AG04450 (cell line): ENCODE data around the gene KCNH6. TPM values are rescaled to one million over a fixed set of nuclear protein-coding genes. Genes with fewer than 3 reads are reported as not detected.

Experiments
- CTCF ChIA-PET: fragments of 300-600, 350-600 bp; formaldehyde crosslinking; extraction: SDS; loops from one replicate; lab custom pipeline; 2022; ENCODE audit warnings: antibody characterized with exemption, inconsistent platforms; lab: Charles Lee
- POLR2A ChIA-PET: fragments of 350-600 bp; formaldehyde crosslinking; extraction: SDS; loops from one replicate; lab custom pipeline; 2021; ENCODE audit warnings: antibody characterized with exemption, inconsistent platforms; lab: Yijun Ruan, JAX
- DNase-seq: peaks from one replicate; pipeline ENCODE4 v3.0.0-alpha.2; 2011; ENCODE audit warnings: low read depth, low spot score
- H3K27ac ChIP-seq: one replicate; pipeline ENCODE4 v1.5.1; 2012; ENCODE audit warnings: low read depth, low read length, control low read depth
- H3K27me3 ChIP-seq: one replicate; pipeline ENCODE4 v1.6.0; 2012; ENCODE audit warnings: low read length; ENCODE audit not compliant: control insufficient read depth, insufficient read depth
- H3K4me3 ChIP-seq: 2 replicates; pipeline ENCODE4 v1.5.1; 2011; ENCODE audit warnings: mild to moderate bottlenecking, low read depth, low read length, control low read depth
- H3K9me3 ChIP-seq: 2 replicates; pipeline ENCODE4 v1.5.1; 2012; ENCODE audit warnings: low read length; ENCODE audit not compliant: control insufficient read depth, insufficient read depth
- polyA plus RNA-seq: library from polyadenylated mRNA; depleted of rRNA; stranded (reverse); fragments of >200 nt; gene quantifications from 2 replicates; pipeline ENCODE4 v1.2.3, GENCODE V29; 2011
- TF ChIP-seq, protein P1 (sequence below): IDR thresholded peaks from 2 replicates; pipeline ENCODE4 v1.5.1; 2011; ENCODE audit warnings: low read depth, low read length, control low read depth, inconsistent platforms

KCNH6 gene
- polyA plus RNA-seq, 1 experiment, result 0.04 TPM

DNA sequence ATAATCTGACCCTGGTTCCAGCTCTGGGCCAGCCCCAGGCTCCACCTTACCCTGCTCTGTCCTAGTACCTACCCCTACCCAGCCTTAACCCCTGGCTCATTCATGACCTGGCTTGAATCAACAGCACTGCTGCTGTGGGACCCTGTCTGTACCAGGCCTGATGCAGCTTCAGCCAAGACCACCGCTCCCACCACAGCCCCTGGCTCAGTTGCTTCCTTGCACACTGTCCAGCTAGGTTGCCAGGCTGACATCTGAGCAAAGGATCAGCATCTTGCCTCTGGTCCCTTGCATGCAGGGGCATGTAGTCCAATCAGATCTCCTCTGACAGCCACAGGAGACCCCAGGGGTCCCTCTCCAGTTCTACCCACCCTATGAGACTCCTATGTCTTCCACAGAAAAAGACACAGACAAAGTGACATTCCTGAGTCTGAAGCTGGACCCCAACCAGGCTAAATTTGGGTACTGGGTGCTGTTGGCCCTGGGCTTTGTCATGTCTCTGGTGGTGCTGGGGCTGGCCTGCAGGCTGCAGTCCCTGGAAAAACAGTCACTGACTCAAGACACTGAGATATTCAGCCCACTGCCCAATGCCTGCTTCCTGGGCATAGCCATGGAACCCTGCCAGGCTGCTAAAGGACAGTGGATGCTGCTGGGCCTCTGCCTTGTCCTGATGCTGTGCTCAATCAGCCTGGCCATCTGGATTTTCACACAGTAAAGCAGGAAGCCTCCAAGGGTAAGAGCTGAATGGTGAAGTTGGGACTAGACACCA, 3.9 kb upstream of the KCNH6 start:
- no peak for DNase-seq
- ChIA-PET POLR2A (no interaction called here), CTCF (no interaction called here)
- Histone ChIP-seq H3K9me3 (no peaks in the 10 kb centered on the region; the same call in 1 of the 2 replicates), H3K27me3 (peaks cover 3% of the 10 kb centered on the region), H3K27ac (no peak overlapping the region), H3K4me3 (no peak overlapping the region)
- TF ChIP-seq, protein P1, sequence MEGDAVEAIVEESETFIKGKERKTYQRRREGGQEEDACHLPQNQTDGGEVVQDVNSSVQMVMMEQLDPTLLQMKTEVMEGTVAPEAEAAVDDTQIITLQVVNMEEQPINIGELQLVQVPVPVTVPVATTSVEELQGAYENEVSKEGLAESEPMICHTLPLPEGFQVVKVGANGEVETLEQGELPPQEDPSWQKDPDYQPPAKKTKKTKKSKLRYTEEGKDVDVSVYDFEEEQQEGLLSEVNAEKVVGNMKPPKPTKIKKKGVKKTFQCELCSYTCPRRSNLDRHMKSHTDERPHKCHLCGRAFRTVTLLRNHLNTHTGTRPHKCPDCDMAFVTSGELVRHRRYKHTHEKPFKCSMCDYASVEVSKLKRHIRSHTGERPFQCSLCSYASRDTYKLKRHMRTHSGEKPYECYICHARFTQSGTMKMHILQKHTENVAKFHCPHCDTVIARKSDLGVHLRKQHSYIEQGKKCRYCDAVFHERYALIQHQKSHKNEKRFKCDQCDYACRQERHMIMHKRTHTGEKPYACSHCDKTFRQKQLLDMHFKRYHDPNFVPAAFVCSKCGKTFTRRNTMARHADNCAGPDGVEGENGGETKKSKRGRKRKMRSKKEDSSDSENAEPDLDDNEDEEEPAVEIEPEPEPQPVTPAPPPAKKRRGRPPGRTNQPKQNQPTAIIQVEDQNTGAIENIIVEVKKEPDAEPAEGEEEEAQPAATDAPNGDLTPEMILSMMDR, result no peak

DNA sequence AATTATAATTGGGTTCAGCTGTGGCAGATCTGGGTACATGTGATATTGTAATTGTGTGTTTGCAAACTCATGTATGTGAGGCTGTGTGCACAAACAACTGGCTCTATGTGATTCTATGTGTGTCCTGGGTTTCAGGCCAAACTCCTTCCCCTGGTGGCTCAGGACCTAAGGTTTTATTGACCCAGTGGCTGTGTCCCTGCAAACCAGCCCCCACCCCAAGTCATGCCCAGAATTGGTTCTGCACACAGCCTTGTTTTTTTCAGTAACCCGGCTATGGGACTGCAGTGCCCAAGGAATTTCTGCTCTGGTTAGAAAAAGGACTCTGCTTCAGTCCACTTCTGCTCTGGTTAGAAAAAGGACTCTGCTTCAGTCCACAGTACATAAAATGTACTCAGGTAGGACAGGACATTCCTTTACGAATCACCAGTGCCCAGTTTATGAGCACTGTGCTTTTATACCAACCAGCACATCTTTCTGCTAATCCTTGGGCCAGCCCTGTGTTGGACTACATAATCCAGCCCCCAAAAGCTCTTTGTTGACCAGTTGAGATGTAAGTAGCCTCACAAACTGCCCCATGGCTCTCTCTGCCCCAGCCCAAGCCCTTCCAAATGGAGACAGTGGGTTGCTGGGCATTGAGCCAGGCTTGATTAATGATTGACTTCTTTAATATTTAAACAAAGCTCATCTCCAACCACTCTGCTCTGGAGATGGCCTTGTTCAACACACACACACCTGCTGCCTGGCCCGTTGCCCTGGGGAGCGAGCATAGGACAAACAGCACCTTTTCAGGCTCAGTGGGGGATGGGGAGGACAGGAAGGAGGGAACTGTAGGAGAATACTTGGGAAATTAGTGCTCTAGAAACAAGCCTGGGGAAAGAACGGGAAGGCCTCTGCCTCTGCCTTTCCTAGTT, 2.9 kb upstream of the KCNH6 start:
- ChIA-PET POLR2A (no interaction called here), CTCF (no interaction called here)
- no peak for DNase-seq
- H3K27me3 ChIP-seq, result peaks cover 9% of the 10 kb centered on the region
- TF ChIP-seq, protein P1, result no peak
- H3K9me3 ChIP-seq, result no peaks in the 10 kb centered on the region; the same call in 1 of the 2 replicates
- no peak overlapping the region for H3K4me3 ChIP-seq
- no peak overlapping the region for H3K27ac ChIP-seq

DNA sequence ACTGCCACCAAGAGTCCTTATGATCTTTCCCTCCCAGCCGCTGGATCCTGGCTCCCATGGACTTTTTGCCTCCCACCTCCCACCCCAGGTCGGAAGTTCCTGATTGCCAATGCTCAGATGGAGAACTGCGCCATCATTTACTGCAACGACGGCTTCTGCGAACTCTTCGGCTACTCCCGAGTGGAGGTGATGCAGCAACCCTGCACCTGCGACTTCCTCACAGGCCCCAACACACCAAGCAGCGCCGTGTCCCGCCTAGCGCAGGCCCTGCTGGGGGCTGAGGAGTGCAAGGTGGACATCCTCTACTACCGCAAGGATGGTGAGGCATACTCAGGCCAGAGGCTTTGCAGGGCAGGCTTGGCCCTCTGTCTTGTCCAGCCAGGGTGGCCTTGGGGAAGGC, 893 bp downstream of the KCNH6 start:
- Histone ChIP-seq H3K4me3 (no peak overlapping the region), H3K9me3 (no peaks in the 10 kb centered on the region; the same call in 1 of the 2 replicates), H3K27ac (no peak overlapping the region), H3K27me3 (peaks cover 34% of the 10 kb centered on the region)
- ChIA-PET POLR2A (no interaction called here), CTCF (no interaction called here)
- DNase-seq, result no peak
- TF ChIP-seq, protein P1, result no peak

DNA sequence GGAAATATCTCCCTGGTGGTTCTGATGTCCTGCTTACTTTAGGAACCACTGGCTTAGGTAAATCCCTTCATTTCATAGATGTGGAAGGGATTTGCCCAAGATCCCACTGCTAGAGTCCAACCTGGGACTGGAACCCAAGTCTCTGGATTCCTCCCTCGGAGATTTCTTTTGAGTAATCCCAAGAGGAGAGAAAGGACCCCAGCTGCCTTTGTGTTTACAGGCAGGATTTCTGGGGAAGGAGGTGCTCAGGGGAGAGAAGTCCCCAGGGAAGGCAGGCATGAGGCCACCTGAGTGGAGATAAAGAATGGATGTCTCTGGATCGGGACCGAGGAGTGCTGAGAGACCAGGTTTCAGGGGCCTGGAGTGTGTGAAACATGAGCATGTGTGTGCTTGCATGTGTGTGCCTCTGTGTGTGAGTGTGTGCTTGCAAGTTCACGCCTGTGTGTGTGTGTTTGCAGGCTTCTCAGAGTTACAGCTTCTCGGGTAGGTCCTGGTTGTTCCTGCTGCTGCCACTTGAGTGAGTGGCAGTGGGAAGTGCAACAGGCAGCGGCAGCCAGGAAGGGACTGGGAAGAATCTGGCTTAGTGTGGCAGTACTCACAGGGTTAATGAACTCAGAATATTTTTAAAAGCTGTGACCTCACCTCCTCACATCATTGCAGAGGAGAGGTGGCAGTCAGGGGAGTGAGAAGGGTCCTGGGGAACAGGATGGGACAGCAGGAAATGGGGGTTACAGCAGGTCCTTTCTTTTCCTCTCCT, 2.2 kb downstream of the KCNH6 start:
- TF ChIP-seq, protein P1, result no peak
- Histone ChIP-seq H3K4me3 (no peak overlapping the region), H3K9me3 (no peaks in the 10 kb centered on the region; the same call in 1 of the 2 replicates), H3K27me3 (peaks cover 36% of the 10 kb centered on the region), H3K27ac (no peak overlapping the region)
- CTCF ChIA-PET, result no interaction called here
- no peak for DNase-seq
- POLR2A ChIA-PET, result interaction anchor here (0.5 kb wide), 1 partner anchor 167 kb away, joined by 3 read pairs; no protein-coding TSS in a partner anchor
